HG02943 (cell line): ENCODE data around the gene NCAPH2.
"Not testable (repeated sequence)": the region's sequence is repeated elsewhere in the genome, so short reads cannot be mapped to it uniquely, and the experiment has no call there.

Experiments
- ATAC-seq: cut with Tn5 transposase; IDR thresholded peaks from one replicate; pipeline ENCODE4 v1.9.1; 2021; ENCODE audit warnings: mild to moderate bottlenecking, low read depth, moderate library complexity; ENCODE audit not compliant: unreplicated experiment

NCAPH2 gene

GRCh38 chr22:50516891-50517290 is 8.9 kb downstream of the NCAPH2 start:
- no peak for ATAC-seq

DNA sequence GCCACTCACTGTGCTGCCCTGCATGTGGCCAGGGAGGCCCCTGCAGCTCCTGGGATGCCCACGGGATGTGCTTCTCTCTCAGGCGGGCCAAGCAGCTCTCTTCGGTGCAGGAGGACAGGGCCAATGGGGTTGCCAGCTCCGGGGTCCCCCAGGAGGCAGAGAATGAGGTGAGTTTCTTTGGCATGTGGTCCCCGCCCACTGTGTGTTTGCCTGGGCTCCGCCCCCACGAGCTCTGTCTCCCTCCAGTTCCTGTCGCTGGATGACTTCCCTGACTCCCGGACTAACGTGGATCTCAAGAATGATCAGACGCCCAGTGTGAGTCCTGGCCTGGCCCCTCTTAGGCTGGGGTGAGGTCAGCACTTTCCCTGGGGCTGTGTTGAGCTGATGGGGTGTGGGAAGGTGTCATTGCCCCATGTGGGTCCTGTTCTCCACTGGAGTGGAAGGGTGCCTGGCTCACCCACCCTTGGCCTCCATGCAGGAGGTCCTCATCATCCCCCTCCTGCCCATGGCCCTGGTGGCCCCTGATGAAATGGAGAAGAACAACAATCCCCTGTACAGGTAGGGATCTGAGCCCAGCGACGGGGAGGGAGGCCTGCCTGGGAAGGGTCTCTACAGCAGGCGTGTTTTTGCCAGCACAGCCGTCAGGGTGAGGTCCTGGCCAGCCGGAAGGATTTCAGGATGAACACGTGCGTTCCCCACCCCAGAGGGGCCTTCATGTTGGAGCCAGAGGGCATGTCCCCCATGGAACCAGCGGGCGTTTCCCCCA is 9.7 kb downstream of the NCAPH2 start:
- ATAC-seq, result no peak

DNA sequence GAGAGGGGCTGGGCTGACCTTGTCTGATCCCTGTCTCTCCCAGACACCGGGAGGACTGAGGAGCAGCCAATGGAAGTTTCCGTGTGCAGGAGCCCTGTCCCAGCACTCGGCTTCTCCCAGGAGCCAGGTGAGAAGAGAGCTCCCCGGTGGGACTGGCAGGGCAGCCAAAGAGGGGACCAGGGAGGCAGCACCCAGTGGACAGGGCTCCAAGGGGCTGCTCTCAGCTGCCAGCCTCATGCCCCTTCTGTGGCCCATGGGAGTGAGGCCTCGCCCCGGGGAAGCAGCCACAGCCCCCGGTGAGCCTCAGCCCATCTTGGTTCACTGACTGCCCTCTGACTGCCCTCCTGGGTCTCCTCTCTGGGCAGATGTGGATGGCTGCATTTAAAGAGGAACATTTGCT is 10.6 kb downstream of the NCAPH2 start:
- no peak for ATAC-seq

DNA sequence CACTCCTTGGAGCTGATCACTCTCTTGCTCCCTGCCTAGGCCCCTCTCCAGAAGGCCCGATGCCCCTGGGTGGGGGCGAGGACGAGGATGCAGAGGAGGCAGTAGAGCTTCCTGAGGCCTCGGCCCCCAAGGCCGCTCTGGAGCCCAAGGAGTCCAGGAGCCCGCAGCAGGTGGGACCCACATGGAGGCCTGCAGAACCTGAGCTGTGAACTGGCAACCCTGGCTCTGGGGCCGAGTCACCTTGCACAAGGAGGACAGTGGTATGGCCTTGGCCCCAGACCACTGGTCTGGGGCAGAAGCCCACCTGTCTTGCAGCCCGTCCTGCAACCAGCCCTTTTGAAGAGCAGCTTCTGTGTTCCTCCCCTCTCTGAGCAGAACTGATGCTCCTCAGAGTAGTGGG is 11.1 kb downstream of the NCAPH2 start:
- ATAC-seq, result no peak

GRCh38 chr22:50520184-50520583 is 12.2 kb downstream of the NCAPH2 start:
- ATAC-seq, result not testable (repeated sequence)

DNA sequence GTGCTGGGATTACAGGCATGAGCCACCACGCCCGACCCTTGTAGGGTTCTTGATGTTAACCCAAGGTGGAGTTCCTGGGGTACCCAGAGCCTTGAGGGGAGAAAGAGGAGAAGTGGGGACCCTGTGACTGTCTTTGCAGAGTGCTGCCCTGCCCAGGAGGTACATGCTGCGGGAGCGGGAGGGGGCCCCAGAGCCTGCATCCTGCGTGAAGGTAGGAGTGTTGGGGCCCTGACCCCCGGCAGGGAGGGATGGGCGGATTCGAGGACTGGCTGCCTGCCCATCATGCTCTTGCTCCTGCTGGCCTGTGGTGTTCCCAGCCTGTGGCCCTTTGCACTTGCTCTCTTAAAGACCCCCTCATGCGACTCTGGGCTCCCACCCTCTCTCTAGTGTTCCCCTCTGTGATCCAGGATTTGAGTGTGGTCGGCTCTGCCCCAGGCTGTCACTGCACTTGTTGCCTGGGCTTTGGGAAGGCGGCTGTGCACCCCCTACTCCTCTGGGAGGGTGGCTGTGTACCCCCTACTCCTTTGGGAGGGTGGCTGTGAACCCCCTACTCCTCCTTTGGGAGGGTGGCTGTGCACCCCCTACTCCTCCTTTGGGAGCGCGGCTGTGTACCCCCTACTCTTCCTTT is 12.9 kb downstream of the NCAPH2 start:
- no peak for ATAC-seq

DNA sequence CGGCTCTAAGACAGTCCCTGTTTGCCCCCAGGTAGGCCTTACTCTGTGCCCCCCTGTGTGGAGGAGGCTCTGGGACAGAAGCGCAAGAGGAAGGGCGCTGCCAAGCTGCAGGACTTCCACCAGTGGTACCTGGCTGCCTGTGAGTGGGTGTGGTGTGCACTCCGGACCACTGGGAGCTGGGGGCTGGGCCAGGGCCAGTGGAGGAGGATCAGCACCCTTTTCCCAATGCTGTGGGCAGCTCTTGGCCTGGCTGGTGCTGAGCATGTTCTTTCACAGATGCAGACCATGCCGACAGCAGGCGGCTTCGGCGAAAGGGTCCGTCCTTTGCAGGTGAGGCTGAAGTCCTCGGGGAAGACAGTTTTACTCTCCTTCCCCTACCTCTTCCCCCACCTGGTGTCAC is 13.7 kb downstream of the NCAPH2 start:
- ATAC-seq, result no peak

GRCh38 chr22:50522208-50522805 is 14.3 kb downstream of the NCAPH2 start:
- ATAC-seq, result no peak

GRCh38 chr22:50522806-50523438 is 14.9 kb downstream of the NCAPH2 start:
- no peak for ATAC-seq

DNA sequence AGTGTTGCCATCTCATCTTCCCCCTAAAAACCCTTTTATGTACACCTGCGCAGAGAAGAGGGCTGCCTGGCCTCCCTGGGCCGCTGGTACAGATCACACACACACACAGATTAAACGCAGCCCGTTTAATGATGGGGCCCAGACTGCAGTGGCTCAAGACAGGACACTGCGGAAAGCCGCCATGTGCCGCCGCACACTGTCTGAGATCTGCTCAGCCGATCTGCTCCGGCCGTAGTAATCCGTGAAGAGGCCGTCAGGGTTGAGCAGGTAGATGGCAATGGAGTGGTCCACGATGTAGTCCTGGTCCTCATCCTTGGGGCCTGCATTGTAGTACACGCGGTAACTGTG is 15.4 kb downstream of the NCAPH2 start:
- ATAC-seq, result no peak

- ATAC-seq, result no peak
Observed at GRCh38 chr22:50523806-50524675, 16.0 kb downstream of the NCAPH2 start.

DNA sequence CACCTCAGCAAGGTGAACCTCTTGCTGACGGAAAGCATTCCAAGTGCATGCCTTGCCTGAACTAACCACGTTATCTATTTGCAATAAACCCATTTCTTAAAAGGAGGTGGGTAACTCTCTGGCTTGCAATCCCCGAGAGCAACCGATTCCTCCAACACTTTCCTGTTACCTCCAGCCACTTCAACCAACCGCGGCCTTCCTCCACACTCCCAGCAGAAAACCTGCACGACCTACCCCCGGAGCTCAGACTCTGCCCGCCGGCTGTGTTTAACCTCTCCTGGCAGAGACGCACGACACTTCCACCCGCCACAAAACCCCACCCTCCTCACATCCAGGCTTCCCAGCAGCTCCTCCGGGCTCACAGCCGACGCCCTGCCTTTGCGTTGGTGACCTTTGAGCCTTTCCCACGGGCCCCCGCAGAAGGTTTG is 16.7 kb downstream of the NCAPH2 start:
- no peak for ATAC-seq

- ATAC-seq, result peak; percentile 34
Observed at GRCh38 chr22:50525104-50525857, 17.3 kb downstream of the NCAPH2 start, which contains the start of gene SCO2. Gene SCO2 (minus strand): TSS chr22:50525598. CDS start chr22:50524411, 1,187 bp downstream.

GRCh38 chr22:50525858-50526107 is 17.8 kb downstream of the NCAPH2 start:
- peak; percentile 20 for ATAC-seq

DNA sequence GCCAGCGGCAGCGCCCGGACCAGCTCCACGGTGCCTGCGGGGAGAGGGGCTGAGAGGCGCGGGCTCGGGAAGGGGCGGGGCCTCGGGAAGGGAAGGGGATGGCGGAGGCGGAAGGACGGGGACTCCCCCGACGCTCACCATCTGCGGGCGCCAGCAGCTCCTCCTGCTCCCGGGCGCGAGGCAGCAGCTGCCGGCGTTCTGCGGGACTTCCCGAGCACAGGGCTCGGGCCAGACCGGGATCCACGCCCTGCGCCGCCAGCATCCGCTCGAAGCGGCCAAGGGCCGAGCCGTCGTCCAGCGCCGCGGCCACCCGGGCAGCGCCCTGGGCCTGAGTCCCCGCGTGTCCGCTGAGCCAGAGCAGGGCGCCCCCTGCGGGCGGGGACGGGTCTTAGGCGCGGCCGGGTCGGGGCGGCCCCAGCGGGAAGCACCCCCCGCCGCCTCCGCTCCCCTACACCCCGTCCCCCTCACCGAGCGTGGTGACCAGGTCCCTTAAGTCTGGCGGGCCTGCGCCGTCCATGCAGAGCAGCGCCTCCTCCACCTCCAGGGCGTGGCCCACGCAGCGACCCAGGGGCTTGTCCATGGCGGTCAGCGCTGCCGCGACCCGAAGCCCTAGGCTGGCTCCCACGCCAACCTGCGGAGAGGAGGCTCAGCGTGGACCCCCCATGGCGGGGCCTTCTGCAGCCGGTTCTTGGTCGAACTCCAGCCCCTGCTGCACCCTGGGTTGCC is 18.2 kb downstream of the NCAPH2 start:
- peak; percentile 33 for ATAC-seq

DNA sequence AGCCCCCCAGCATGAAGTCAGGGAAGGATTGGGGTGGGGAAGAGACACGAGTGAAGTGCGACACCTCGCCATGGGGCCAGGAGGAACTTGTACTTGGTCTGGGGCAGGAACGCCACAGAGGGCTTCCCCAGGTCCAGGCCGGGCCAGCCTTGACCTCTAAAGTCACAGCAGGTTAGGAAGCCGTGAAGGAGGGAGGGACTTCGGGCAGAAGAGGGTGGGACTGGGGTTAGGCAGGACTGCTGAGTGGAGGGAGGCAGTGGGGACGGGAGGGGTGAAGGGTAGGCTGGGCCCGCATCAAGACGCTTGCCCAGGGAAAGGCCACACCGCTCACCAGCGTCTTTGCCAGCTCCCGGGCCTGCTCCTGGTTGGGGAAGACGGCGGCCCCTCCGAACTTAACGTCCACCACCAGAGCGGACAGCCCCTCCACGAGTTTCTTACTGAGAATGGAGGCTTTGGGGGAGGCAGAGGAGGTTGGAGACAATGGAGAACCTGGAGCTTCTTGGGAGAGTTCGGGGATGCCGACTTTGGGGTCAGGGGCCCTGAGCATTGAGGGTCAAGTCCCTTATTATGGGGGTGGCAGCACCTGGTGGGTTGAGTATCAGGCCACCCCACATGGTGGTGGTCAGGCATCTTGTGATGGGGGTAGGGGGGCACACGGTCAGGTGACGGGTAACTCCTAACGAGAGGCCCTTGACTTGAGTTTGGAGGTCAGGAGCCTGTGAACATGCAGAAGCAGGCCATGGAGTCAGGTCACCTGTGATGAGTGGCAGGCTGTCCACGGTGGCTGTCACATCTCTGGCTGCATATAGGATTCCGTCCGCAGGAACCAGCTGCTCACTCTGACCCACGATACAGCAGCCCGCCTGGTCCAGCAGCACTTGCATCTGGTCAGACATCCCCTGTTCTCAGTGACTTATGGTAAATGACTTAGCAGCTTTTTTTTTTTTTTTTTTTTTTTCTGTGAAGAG is 19.1 kb downstream of the NCAPH2 start:
- ATAC-seq, result no peak

DNA sequence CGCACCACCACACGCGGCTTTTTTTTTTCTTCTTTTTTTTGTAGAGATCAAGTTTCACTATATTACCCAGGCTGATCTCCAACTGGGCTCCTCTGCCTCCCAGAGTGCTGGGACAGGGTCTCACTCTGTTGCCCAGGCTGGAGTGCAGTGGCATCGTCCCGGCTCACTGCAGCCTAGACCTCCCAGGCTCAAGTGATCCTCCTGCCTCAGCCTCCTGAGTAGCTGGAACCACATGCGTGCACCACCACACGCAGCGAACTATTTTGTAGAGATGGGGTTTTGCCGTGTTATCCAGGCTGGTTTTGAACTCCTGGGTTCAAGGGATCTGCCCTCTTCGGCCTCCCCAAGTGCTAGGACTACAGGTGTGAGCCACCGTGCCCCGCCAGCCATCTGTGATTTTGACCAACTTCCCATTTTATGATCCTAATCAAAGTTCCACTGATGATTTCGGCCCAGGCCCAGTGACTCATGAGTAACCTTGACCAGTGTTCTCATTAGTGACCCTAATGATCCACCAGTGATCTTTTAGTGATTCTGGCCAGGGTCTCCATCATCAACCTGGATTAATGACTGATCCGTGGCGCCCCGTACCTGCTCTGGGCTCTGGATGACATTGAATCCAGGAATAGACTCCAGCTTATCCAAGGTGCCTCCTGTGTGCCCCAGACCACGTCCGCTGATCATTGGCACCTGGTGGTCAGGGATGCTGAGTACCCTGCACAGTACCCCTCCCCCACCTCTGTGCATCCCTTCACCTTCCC is 20.1 kb downstream of the NCAPH2 start:
- no peak for ATAC-seq
